ENCODE results near the gene KATNB1. TPM values are rescaled to one million over a fixed set of nuclear protein-coding genes. Genes with fewer than 3 reads are reported as not detected.

The KATNB1 gene
- total RNA-seq, 2 donors from 2014 or later = 9.0 to 16.2 TPM

DNA sequence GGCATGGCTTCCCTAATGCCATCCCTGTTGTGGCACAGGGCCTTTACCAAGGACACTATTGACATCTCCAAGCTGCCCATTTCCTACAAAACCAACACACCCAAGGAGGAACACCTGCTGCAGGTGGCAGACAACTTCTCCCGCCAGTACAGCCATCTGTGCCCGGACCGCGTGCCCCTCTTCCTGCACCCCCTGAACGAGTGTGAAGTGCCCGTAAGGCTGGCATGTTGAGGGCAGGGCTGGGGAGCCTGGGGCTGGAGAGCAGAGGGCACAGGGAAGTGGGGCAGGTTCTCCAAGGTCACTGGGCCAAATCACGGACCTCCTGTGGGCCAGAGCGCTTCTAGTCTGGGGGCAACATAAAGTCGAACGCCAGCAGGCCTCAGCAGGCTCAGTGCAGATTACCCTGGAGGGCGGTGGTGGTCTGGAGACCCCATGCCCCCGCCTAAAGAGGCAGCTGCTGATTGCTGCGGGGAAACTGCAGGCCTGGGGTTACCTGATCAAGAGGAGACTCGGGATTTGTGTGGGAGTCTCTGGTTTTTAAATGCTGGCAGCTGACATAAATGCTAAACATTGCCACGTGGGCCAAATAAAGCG is 36.7 kb upstream of the KATNB1 start:
- H3K4me3 ChIP-seq = no peak overlapping the region
- ATAC-seq (ENCODE audit: insufficient number of reproducible peaks, low FRiP score, low read depth) (no peak), DNase-seq (ENCODE audit: low spot score) (no peak)
- H3K27me3 ChIP-seq (replicated peaks; ENCODE audit: insufficient read depth) = no peaks in the 10 kb centered on the region
- no peaks in the 10 kb centered on the region for H3K9me3 ChIP-seq
- no peak overlapping the region for H3K27ac ChIP-seq
- no peaks in the 10 kb centered on the region for H3K4me1 ChIP-seq (ENCODE audit: control insufficient read depth in 1 of 2, low read depth in 2 of 2)
- no peak for TF ChIP-seq CTCF (IDR thresholded peaks at IDR 0.05)
- no peaks in the 10 kb centered on the region for H3K36me3 ChIP-seq

DNA sequence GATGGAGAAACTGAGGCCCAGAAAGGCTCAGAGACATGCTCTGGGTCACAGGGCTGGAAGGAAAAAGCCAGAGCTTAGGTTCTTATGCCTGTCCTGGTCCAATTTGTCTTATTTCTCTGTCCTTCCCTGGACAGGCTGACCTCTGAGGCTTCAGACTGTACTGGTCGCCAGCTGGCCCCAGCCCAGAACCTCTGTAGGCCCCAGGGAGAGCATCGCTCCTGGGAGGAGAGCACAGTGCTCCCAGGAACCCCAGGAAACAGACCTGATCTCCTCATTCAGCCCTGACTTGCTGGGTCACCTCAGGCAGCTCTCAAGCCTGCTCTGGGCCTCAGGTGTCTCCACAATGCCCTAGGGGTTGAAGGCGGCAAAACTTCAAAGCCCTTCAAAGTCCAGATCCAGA is 36.1 kb upstream of the KATNB1 start:
- Histone ChIP-seq H3K27me3 (replicated peaks; ENCODE audit: insufficient read depth) (no peaks in the 10 kb centered on the region), H3K4me1 (ENCODE audit: control insufficient read depth in 1 of 2, low read depth in 2 of 2) (no peaks in the 10 kb centered on the region), H3K9me3 (no peaks in the 10 kb centered on the region), H3K27ac (no peak overlapping the region), H3K4me3 (no peak overlapping the region), H3K36me3 (no peaks in the 10 kb centered on the region)
- no peak for TF ChIP-seq CTCF (IDR thresholded peaks at IDR 0.05)
- no peak for DNase-seq (ENCODE audit: low spot score)
- ATAC-seq (ENCODE audit: insufficient number of reproducible peaks, low FRiP score, low read depth) = no peak

DNA sequence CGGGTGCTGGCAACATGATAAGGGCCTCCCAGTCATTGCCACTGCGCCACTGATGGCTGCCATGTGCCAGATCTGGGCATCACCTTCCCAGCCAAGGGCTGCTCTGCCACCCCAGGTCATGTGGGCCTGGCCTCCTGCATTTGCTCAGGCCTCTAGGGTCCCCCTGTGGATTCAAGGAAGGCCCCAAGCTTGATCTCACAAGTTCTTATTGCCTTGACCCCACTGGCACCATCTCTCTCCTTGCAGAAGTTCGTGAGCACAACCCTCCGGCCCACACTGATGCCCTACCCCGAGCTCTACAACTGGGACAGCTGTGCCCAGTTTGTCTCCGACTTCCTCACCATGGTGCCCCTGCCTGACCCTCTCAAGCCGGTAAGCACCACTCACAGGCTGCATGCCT is 35.7 kb upstream of the KATNB1 start:
- Histone ChIP-seq H3K27me3 (replicated peaks; ENCODE audit: insufficient read depth) (no peaks in the 10 kb centered on the region), H3K36me3 (no peaks in the 10 kb centered on the region), H3K4me3 (no peak overlapping the region), H3K9me3 (no peaks in the 10 kb centered on the region), H3K4me1 (ENCODE audit: control insufficient read depth in 1 of 2, low read depth in 2 of 2) (no peaks in the 10 kb centered on the region), H3K27ac (no peak overlapping the region)
- TF ChIP-seq CTCF (IDR thresholded peaks at IDR 0.05) = no peak
- no peak for ATAC-seq (ENCODE audit: insufficient number of reproducible peaks, low FRiP score, low read depth)
- DNase-seq (ENCODE audit: low spot score) = no peak

GRCh38 chr16:57700781-57701551 is 34.6 kb upstream of the KATNB1 start:
- Histone ChIP-seq H3K27ac (no peak overlapping the region), H3K4me3 (no peak overlapping the region), H3K4me1 (ENCODE audit: control insufficient read depth in 1 of 2, low read depth in 2 of 2) (no peaks in the 10 kb centered on the region), H3K9me3 (no peaks in the 10 kb centered on the region), H3K27me3 (replicated peaks; ENCODE audit: insufficient read depth) (no peaks in the 10 kb centered on the region), H3K36me3 (no peaks in the 10 kb centered on the region)
- ATAC-seq (ENCODE audit: insufficient number of reproducible peaks, low FRiP score, low read depth) (no peak), DNase-seq (ENCODE audit: low spot score) (no peak)
- TF ChIP-seq CTCF (IDR thresholded peaks at IDR 0.05) = no peak

- Histone ChIP-seq H3K4me1 (ENCODE audit: control insufficient read depth in 1 of 2, low read depth in 2 of 2) (no peaks in the 10 kb centered on the region), H3K27me3 (replicated peaks; ENCODE audit: insufficient read depth) (no peaks in the 10 kb centered on the region), H3K4me3 (no peak overlapping the region), H3K9me3 (no peaks in the 10 kb centered on the region), H3K36me3 (no peaks in the 10 kb centered on the region), H3K27ac (no peak overlapping the region)
- DNase-seq (ENCODE audit: low spot score) (no peak), ATAC-seq (ENCODE audit: insufficient number of reproducible peaks, low FRiP score, low read depth) (no peak)
- TF ChIP-seq CTCF (IDR thresholded peaks at IDR 0.05) = no peak
These were observed 33.7 kb upstream of the KATNB1 start for GRCh38 chr16:57701759-57702371.
